Hematopoietic multipotent progenitor cell treated with erythropoietin and hydrocortisone succinate and interleukin-3 and kit ligand, for 17 days (in vitro differentiated cells): ENCODE results near the gene UST.
"Not testable (repeated sequence)": the region's sequence is repeated elsewhere in the genome, so short reads cannot be mapped to it uniquely, and the experiment has no call there.

Source experiments
- DNase-seq: peaks from one replicate; pipeline ENCODE4 v3.0.0-alpha.2; 2015; ENCODE audit warnings: low spot score

Gene UST

GRCh38 chr6:148869585-148869984, 122.8 kb downstream of the UST start:
- DNase-seq: no peak

GRCh38 chr6:148873154-148873553, 126.3 kb downstream of the UST start:
- DNase-seq: no peak

- no peak for DNase-seq
Observed at GRCh38 chr6:148873868-148874267, 127.0 kb downstream of the UST start.

- DNase-seq: no peak
Observed at GRCh38 chr6:148874698-148875293, 128.0 kb downstream of the UST start.

- DNase-seq: no peak
Observed at GRCh38 chr6:148878683-148879082, 131.9 kb downstream of the UST start.

- not testable (repeated sequence) for DNase-seq
Observed at GRCh38 chr6:148880742-148881141, 133.9 kb downstream of the UST start.

- no peak for DNase-seq
Observed at GRCh38 chr6:148881593-148882311, 134.9 kb downstream of the UST start.

GRCh38 chr6:148883270-148883669, 136.4 kb downstream of the UST start:
- no peak for DNase-seq

- no peak for DNase-seq
Observed at GRCh38 chr6:148884461-148884860, 137.6 kb downstream of the UST start.

GRCh38 chr6:148885136-148885865, 138.5 kb downstream of the UST start:
- no peak for DNase-seq

- no peak for DNase-seq
Observed at GRCh38 chr6:148885925-148886845, 139.4 kb downstream of the UST start.

- no peak for DNase-seq
Observed at GRCh38 chr6:148887181-148887580, 140.4 kb downstream of the UST start.

GRCh38 chr6:148888856-148889255, 142.0 kb downstream of the UST start:
- no peak for DNase-seq

GRCh38 chr6:148890096-148890495, 143.3 kb downstream of the UST start:
- no peak for DNase-seq

- no peak for DNase-seq
Observed at GRCh38 chr6:148890652-148891404, 144.0 kb downstream of the UST start.

GRCh38 chr6:148891405-148891783, 144.6 kb downstream of the UST start:
- DNase-seq: no peak

- no peak for DNase-seq
Observed at GRCh38 chr6:148892247-148892646, 145.4 kb downstream of the UST start.

GRCh38 chr6:148893073-148893472, 146.2 kb downstream of the UST start:
- no peak for DNase-seq

- DNase-seq: no peak
Observed at GRCh38 chr6:148893481-148893880, 146.7 kb downstream of the UST start.

GRCh38 chr6:148898376-148899014, 151.7 kb downstream of the UST start:
- DNase-seq: no peak
